Activated CD8-positive, alpha-beta memory T cell treated with anti-CD3 and anti-CD28 coated beads for 24 hours (primary cell): Measurements from ENCODE around the gene BTBD1.
A peak's percentile ranks its signal among the peaks of the same experiment; 100 is the strongest.
"Not testable (repeated sequence)": the region's sequence is repeated elsewhere in the genome, so short reads cannot be mapped to it uniquely, and the experiment has no call there.

Source experiments
- DNase-seq: peaks from one replicate; pipeline ENCODE4 v3.0.0-alpha.2; 2020

BTBD1 gene

DNA sequence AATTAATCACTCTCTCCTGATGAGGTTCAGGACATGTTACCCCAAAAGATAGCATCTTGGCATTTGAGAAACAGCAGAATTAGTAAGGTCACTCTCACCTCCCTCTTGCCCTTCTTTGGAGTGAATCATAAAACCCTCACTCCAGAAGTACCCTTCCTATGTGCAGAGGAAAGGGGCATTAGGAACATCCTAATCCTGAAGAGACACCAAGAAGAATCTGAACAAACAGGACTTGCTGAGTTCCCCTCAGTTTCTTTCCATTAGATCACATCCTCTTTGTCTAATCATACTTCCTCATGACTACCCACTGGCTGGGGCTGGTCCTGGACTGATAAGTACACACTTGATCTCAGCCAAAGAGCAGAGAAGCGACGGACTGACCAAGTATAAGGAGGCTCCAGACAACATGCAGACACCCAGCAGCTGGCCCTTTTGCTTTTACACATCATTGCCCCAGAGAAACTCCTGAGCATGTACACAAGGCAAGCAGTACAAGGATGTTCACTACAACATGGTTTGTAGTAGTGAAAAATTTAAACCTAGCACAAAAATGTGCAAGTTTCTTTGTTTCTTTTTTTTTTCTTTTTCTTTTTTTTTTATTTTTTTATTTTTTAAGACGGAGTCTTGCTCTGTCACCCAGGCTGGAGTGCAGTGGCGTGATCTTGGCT is 25.4 kb upstream of the BTBD1 start:
- DNase-seq: no peak

DNA sequence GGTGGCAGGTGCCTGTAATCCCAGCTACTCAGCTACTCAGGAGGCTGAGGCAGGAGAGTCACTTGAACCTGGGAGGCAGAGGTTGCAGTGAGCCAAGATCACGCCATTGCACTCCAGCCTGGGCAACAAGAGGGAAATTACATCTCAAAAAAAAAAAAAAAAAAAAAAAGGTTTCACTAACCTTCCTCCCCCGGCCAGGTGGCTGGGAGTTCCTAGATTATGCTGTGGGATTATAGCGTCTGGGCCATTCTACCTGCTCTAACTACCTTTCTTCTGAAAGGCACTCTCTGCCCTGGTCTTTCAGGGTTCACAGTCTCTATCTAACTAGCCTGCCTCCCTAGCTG is 24.9 kb upstream of the BTBD1 start:
- not testable (repeated sequence) for DNase-seq

DNA sequence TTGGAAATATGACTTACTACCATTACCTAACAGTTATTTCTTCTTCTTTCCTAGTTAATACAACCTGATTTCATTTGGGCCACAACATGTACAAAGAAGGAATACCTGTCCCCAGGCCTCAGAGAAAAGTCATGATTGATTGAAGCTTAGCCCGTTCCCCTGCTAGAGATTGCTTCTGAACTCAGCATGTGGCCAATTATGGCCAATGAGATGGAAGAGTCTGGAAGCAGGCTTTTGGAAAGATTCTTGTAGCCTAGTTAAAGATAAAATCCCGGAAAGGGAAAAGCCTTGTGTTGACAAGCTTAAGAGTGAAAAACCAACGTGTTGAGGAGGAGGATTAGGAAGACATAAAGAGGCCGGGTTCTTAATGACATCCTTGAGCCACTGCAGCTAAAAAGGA is 23.4 kb upstream of the BTBD1 start:
- no peak for DNase-seq

DNA sequence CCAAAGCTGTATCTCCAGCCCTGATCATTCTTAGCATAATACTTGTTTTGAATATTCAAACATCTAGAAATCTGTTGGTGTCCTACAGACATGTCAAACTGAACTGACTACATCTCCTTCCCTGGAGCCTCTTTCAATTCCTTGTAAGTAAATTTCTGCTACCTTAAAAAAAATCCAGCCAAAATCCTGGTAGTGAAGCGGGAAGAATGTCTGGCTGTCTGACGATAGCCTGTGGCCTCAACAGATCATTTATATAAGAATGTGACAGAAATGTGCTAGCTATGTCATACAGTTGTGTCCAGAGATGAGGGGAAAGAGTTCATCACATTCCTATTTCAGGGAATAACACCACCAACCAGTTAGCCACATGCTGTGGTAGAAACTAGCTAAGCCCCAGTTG is 21.8 kb upstream of the BTBD1 start:
- DNase-seq: no peak

DNA sequence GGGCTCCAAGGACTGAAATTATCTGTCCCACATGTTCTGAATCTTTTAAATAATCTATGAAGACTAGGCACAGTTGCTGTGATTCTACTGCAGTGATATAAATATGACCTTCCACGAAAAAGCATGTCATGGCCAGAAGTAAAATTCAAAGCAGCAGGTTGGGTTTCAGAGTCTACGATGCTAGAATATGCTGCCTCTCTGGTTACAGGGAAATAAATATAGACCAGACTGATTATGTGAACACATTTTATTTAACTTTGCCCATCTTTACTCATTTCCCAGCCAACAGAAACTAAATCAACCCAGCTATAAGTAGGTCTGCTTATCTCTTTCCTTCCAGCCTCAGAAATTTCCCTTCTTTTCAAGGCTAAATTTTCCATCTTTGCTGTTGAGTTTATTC is 20.5 kb upstream of the BTBD1 start:
- DNase-seq: no peak

DNA sequence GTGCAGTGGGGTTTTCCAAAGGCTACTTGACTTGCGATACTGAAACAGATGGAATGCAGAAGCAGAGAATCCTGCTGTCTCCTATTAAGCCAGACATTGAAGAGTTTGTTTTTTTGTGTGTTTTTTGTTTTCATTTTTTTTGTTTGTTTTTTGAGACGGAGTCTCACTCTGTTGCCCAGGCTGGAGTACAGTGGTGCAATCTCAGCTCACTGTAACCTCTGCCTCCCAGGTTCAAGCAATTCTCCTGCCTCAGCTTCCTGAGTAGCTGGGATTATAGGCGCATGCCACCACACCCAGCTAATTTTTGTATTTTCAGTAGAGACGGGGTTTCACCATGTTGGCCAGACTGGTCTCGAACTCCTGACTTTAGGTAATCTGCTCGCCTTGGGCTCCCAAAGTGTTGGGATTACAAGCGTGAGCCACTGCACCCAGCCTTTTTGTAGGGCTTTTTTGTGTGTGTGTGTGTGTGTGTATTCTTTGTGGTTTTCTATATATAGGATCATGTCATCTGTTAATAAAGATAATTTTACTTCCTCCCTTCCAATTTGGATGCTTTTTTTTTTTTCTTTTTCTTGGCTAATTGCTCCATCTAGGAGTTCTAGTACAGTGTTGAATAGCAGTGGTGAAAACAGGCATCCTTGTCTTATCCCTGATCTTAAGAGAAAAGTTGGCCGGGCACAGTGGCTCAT is 19.0 kb upstream of the BTBD1 start:
- DNase-seq: not testable (repeated sequence)

DNA sequence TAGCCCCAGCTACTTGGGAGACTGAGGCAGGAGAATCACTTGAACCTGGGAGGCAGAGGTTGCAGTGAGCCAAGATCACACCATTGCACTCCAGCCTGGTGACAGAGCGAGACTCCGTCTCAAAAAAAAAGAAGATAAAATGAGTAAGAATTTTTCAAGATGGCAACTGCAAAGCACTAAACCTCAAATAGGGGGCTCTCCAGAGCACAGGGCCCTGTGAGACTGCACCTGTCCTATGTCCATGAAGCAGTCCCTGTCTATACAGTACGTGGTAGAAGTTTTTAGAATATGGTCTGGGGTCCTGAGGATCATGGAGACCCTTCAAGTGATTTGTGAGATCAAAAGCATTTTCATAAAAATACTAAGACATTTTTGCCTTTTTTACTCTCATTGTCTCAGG is 18.4 kb upstream of the BTBD1 start:
- DNase-seq: not testable (repeated sequence)

DNA sequence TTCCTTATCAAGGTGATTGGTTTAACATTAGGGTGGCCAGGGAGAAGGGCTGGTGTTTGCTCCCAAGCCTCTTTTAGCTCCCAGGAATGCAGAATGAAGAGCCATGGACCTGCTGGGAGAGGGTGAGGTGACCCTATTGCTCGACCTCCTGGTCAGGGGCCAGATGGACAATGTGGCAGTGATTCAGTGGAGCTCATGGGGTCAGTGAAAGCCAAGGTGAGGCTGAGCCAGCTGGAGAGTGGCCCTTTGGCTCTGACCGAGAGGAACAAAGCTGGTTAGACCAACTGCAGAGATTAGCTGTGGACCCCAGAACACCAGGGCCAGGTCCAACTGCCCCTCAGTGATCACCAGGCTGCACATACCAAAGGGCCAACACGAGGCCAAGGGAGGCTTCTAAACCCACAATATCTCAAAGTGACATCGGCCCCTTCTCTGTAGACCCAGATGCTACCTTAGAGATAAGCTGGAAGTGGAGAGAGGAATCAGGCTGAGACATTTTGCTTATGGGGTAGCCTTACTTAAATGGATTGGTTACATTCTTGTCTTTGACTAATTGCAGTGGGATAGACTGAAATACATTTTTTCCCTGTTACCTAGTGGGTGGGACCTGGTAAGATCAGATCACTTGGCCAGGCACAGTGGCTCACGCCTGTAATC is 15.8 kb upstream of the BTBD1 start:
- DNase-seq: no peak

DNA sequence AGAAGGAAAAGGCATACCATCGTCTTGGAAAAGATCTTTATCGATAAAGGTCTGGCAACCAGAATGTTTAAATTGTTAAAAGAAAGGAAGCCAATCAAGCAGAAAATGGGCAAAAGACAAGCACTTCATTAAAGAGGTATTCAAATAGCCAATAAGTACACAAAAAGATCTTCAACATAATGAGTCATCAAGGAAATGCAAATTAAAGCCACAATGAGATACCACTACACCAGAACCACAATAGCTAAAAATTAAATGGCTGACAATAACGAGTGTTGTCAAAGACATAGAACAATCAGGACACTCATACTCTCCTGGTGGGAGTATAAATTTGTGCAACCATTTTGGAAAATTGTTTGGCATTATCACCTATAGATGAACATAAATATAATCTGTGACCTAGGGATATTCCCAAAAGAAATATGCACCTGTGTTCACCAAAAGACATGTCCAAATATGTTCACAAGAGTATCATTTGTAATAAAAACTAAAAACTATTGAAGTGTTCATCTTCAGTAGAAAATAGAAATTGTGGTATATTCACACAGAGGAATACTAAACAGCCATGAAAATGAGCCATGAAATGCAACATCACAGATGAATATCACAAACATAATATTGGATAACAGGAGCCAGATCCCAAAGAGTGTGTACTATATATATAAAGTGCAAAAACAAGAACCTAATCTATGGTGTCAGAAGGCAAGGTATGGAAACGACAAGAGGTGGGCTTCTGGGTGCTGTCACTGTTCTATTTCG is 14.4 kb upstream of the BTBD1 start:
- DNase-seq: no peak

DNA sequence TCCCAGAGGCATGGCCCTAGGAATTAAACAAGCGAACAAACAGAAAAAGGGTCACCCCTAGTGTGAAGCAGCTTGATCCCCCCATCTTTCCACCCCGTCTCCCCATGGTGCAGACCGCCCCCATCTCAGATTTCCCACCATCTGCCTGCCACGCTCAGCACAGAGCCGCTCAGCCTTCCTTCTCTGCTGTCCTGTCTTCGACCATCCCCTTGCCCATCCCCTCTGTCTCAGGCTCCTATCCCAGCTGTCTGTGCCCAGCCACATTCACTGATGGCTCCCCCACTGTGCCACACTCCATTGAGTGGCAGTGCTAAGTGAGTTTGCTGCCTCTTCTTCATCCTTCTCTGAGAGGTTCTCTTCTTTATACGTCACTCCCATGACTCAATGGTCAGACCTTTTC is 11.7 kb upstream of the BTBD1 start:
- DNase-seq: no peak

DNA sequence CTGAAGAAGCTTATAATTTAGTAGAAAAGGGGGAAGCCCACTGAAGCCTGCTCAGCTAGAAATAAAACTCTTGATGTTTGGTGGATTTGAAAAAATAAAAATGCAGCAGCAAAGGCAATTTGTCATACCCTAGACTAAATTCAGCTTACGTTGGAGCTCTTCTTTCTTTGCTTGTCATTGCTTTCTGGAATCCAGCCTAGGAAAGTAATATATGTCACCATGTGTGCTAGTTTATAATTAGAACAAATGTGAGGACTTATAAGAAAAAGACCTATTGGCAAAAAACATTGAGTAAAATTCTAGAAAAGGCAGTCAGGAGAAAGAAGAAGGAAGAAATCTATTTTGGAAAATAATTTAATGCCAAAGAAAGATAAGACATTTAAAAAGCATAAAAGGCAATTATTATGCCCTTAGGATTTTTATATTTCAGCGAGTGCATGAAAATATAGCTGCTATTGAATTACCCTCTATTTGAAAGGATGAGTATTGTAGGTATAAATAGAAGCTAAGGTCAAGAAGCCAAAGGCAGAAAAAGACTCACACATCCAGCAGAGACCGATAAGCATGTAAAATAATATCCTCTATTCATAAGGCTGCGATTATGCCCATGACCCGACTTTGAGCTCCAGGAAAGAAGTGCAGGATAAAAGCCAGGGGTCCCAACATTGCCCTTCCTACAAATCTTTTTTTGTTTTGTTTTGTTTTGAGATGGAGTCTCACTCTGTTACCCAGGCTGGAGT is 10.6 kb upstream of the BTBD1 start:
- no peak for DNase-seq

DNA sequence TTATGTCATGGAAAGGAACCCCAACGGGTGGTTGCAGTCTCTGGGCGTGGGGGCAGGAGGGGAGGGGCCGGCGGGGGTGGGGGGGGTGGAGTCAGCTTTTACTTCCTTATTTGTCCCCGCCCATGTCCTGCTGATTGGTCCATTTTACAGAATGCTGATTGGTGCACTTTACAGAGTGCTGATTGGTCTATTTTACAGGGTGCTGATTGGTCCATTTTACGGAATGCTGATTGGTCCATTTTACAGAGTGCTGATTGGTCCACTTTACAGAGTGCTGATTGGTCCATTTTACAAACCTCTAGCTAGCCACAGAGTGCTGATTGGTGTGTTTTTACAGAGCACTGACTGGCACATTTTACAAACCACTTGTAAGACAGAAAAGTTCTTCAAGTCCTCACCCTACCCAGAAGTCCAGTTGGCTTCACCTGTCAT is 2.2 kb upstream of the BTBD1 start:
- DNase-seq: peak; percentile 71

DNA sequence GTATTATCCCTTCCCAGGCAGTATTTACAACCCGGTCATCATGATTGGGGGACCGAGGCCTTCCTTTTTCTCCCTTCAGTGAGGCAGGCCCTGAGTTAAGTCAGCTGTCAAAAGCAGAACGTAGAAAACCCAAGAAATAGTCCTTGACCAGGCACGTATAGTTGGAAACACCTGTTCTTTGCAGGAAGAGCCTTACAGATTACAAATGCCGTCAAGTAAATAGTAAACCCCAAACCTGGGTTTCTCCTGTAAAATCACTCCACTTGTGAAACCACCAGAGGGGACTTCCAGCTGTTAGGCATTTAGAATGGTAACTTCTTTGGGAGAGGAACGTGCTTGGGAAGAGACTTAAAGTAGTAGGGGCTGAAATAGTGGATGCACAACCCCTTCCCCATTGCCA is 1.0 kb upstream of the BTBD1 start:
- no peak for DNase-seq

DNA sequence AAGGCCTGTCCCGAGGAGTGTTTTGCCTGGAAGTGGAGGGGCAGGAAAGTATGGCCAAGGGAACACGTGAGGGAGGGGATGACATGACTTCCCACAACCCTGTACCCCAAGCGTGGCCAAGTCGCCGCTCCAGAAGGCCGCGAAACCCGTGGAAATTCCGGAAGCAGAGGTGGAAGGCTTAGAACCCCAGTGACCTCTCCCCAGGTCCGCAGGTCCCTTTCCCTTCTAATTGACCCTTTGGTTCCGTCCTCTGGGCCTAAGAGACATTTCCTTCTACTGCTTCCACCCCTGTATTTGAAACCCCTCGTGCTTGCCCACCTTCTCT is 548 bp upstream of the BTBD1 start:
- no peak for DNase-seq

DNA sequence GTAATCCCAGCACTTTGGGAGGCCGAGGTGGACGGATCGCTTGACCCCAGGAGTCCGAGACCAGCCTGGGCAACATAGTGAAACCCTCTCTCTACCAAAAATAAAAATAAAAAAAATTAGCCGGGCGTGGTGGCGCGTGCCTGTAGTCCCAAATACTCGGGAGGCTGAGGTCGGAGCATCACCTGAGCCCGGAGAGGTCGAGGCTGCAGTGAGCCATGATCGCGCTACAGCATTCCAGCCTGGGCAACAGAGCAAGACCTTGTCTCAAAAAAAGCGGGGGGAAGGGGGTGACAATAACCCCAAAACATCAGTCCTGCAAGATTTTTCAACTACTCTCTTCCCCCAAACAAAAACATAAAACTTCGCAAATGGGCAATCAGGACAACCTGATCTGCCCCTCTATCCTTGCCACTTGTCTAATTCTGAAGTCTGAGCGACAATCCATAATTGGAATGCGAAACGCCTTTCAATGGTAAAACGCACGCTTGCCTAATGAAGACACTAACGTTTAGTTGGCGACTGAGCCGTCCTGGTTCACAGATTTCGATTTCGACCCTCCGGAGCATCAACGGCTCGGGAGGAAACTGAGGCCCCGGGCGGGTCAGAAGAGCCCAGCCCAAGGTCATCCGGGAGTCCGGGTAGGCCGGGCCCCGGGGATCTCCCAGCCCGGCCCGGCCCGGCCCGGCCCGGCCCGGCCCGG is 868 bp downstream of the BTBD1 start:
- no peak for DNase-seq

DNA sequence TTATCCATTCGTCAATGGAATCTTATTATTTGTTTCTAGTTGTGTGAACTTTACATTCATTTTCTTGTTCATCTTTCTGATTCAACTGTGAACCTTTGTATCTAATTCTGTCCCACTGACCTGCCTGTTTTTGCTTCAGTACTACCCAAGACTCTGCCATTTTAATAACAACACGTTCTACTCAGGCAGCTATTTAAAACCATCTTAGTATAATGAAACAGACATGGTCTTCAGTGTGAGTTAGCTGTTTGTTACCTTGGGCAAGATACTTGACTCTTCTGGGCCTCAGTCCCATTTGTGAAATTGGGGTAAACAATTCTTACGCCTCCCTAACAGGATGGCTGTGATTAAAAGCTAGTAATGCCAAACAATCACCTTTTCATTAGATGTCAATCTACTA is 1.6 kb downstream of the BTBD1 start:
- DNase-seq: no peak

DNA sequence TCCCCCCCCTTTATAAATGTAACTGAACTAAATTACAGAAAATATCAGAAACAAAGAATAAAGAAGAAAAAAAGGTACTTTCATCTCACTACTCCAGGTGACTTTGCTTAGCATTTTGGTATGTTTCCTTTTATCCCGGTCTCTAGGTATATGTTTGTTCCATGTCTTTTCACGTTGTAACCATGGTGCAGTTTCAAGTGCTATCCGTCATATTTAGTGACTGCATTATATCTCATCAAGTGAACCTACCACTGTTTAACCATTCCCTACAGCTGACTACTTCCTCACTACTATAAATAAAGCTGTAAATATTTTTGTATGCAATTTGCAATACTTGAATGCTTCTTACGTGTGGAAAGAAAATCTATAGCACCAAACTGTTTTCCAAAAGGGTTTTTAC is 2.2 kb downstream of the BTBD1 start:
- no peak for DNase-seq

DNA sequence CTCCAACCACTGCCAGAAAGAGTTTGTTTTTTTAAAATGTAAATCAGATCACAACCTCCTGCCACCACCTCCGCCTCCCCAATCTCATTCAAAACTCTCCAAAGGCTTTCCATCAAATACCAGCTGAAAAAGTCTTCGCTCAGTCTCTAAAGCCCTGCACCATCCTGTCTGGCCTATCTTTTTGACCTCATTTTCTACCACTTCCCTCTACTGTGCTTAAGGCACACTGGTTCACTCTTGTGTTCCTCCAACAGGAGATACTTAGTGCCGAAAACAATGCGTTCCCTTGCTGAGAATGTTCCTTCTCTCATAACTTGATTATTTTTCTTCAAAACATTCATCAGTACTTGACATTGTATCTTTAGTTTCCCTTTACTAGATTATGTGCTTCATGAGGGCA is 3.5 kb downstream of the BTBD1 start:
- no peak for DNase-seq

DNA sequence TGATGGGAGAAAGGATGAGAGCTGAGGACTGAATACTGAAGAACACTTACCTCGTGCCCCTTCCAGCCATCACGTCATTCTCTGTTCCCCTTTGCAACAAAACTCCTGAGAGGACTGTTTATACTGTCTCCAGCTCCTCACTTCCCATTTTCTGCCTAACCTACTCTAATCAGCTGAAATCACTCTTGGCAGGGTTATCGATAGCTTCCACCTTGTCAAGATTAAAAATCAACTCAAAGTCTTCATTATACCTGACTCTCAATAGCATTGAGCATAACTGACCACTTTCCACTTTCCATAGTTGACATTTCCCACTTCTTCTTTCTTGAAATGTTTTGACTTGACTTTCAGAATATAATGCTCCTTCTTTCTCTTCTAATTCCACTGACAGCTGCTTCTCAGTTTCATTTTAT is 4.3 kb downstream of the BTBD1 start:
- DNase-seq: no peak

DNA sequence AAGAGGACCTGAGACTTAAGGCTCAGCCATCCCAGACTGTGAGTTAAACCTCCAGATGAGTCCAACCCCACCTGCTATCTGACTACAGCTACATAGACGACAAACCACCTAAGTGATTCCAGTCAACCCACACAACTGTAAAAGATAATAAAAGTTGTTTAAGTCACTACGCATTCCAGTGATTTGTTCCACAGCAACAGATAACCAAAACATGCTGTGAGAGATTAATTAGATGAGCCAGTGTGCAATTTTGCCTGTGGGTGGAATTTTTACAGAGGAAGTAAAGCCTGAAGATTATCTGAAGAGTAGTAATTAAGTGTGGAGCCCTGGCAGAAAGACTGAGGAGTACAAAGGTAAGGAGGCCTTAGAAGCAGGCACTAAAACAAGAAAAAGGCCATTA is 5.4 kb downstream of the BTBD1 start:
- DNase-seq: no peak

DNA sequence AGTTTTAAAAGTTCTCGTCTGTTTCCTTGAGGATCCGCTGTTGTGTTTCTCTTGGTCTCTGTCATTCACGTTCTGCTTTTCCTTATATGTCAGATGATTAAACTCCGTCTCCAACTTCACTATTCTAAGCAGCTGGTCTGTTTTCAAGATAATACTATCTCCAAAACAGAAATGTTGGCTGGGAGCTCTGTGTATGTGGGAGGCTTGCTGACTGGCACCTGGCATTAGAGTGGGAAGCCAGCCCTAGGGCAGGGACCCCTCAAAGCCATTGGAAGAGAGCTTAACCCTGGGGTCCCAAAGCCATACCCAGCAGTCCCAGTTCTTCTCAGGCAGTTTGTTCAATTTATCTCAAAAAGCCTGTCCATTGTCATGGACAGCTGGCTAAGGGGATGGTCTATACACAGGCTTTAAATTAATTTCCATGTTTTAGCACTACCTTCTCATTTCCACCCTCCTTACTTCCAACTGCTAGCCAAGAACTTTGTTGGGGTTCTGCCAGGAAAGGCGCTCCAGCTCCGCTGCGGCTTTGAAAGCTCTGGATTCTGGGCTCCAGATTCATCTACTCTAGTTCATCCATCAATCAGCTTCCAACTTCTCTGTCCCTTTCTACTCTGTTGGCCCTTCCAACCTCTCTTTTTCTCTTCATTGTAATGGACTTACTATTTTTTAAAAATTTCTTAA is 9.2 kb downstream of the BTBD1 start:
- DNase-seq: no peak

DNA sequence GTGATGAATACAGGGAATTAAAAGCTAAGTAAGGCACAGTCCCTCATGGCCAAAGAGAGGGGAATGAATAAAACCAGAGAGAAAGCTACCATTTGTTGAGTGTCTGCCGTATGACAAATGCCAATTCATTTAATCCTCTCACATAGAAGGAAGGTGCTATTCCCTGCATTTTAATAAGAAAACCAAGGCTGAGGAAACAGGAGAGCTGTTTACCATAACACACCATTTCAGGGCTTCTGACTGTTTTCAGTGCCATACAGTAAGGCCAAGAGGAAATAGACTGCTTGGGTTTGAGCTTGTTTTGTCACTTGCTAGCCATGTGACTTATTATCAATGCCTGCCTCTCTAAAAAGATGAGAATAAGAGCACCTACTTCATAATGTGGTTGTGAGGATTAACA is 10.1 kb downstream of the BTBD1 start:
- DNase-seq: no peak
